CD4-positive, alpha-beta memory T cell (primary cell): ENCODE results near the gene G6PC2. TPM values are rescaled to one million over a fixed set of nuclear protein-coding genes. Genes with fewer than 3 reads are reported as not detected.
A peak's percentile ranks its signal among the peaks of the same experiment; 100 is the strongest.

Source experiments
- CTCF ChIA-PET: fragments of 350-600 bp; sonication (Branson Sonifier 250); formaldehyde crosslinking; loops from one replicate; lab custom pipeline; 2021; ENCODE audit warnings: inconsistent platforms; ENCODE audit not compliant: partially characterized antibody; lab: Charles Lee
- POLR2A ChIA-PET: fragments of 350-600 bp; sonication (Branson Sonifier 250); formaldehyde crosslinking; loops from one replicate; lab custom pipeline; 2021; ENCODE audit not compliant: partially characterized antibody; lab: Charles Lee
- DNase-seq, 5 donors: peaks; one replicate each; pipeline versions ENCODE4 v3.0.0 to v3.0.0-alpha.2; 2020 to 2022; ENCODE audit warnings: mixed read lengths in 1 of 5
- H3K27ac ChIP-seq: one replicate; pipeline ENCODE4 v1.7.0; 2013; ENCODE audit warnings: low read depth, low read length
- H3K27me3 ChIP-seq: 2 replicates; pipeline ENCODE4 v1.7.0; 2013; ENCODE audit warnings: mild to moderate bottlenecking, low read length, moderate library complexity; ENCODE audit not compliant: insufficient read depth
- H3K36me3 ChIP-seq: 2 replicates; pipeline ENCODE4 v1.7.0; 2013; ENCODE audit warnings: mild to moderate bottlenecking, low read length, moderate library complexity; ENCODE audit not compliant: insufficient read depth
- H3K4me1 ChIP-seq: 2 replicates; pipeline ENCODE4 v1.7.0; 2013; ENCODE audit warnings: mild to moderate bottlenecking, low read length, moderate library complexity; ENCODE audit not compliant: insufficient read depth
- H3K4me3 ChIP-seq, 2 donors: one replicate each; pipeline ENCODE4 v1.7.0; 2013; ENCODE audit warnings: low read length in 2 of 2, mild to moderate bottlenecking in 1 of 2
- H3K9me3 ChIP-seq, 2 donors: one replicate each; pipeline ENCODE4 v1.7.0; 2013; ENCODE audit warnings: low read length in 2 of 2, control low read depth in 1 of 2; ENCODE audit not compliant: control insufficient read depth in 1 of 2
- H3K27ac Mint-ChIP-seq, 7 donors: one replicate each; pipeline ENCODE4 v1.8.0; 2020 to 2021; ENCODE audit warnings: mixed read lengths in 7 of 7, mild to moderate bottlenecking in 6 of 7, inconsistent platforms in 3 of 7, moderate library complexity in 3 of 7
- H3K27me3 Mint-ChIP-seq, 2 donors: one replicate each; pipeline ENCODE4 v1.8.0; 2020 to 2021; ENCODE audit warnings: mixed read lengths in 2 of 2
- H3K36me3 Mint-ChIP-seq, 2 donors: one replicate each; pipeline ENCODE4 v1.8.0; 2020 to 2021; ENCODE audit warnings: mixed read lengths in 2 of 2, inconsistent platforms in 1 of 2, mild to moderate bottlenecking in 1 of 2
- H3K4me1 Mint-ChIP-seq, 4 donors: one replicate each; pipeline ENCODE4 v1.8.0; 2020 to 2021; ENCODE audit warnings: mixed read lengths in 4 of 4, mild to moderate bottlenecking in 1 of 4
- H3K4me3 Mint-ChIP-seq, 8 donors: one replicate each; pipeline ENCODE4 v1.8.0; 2020 to 2021; ENCODE audit warnings: mixed read lengths in 8 of 8, mild to moderate bottlenecking in 7 of 8, moderate library complexity in 6 of 8, inconsistent platforms in 3 of 8
- H3K9me3 Mint-ChIP-seq, 8 donors: one replicate each; pipeline ENCODE4 v1.8.0; 2020 to 2021; ENCODE audit warnings: mixed read lengths in 8 of 8, mild to moderate bottlenecking in 5 of 8, inconsistent platforms in 3 of 8, moderate library complexity in 1 of 8
- intact Hi-C: fragments of 100-400 bp; cut with micrococcal nuclease; formaldehyde crosslinking; loops from one replicate; pipeline ENCODE4 v1.15.1; 2023
- polyA plus RNA-seq, 2 donors: library from polyadenylated mRNA; unstranded; fragments of 300-500 nt; fragmentation: Illumina TruSeq; gene quantifications; one replicate each; pipeline ENCODE4 v1.2.3, GENCODE V29; 2021
- total RNA-seq, 2 experiments: library from RNA; stranded (reverse); gene quantifications; one replicate each; pipeline ENCODE4 v1.2.3, GENCODE V29; 2021

Gene G6PC2
- total and polyA plus RNA-seq, 4 experiments from 2014 or later = not detected

DNA sequence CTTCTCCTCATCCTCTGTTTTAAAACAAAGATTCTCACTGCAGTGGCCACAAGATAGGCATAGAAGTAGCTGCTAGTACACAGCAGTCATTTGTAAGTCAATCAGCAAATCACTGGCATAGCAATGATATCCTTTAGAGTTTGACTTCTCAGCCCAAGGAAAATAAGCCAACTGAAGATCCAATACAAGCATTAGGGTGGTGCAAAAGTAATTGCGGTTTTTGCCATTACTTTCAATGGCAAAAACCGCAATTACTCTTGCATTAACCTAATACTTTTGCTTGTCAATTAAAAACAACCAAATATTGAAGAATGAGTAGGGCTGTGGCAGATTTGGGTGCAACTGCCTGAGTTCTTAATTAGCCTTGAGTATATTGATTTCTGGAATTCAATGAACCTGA is 2.8 kb downstream of the G6PC2 start:
- H3K27ac ChIP-seq = no peak overlapping the region
- Mint-ChIP-seq H3K27me3 (peaks cover 11 to 23% of the 10 kb centered on the region in 2 donors), H3K27ac (no peak overlapping the region), H3K4me1 (no peaks in the 10 kb centered on the region), H3K9me3 (no peaks in the 10 kb centered on the region), H3K36me3 (no peaks in the 10 kb centered on the region), H3K4me3 (no peak overlapping the region)
- DNase-seq = no peak
- no peaks in the 10 kb centered on the region for H3K36me3 ChIP-seq
- ChIA-PET POLR2A (no interaction called here), CTCF (no interaction called here)
- intact Hi-C loops = no loop called here
- no peak overlapping the region for H3K4me3 ChIP-seq
- H3K4me1 ChIP-seq = no peaks in the 10 kb centered on the region
- no peaks in the 10 kb centered on the region for H3K27me3 ChIP-seq
- H3K9me3 ChIP-seq = no peaks in the 10 kb centered on the region

- Mint-ChIP-seq H3K27me3 (peaks cover 11 to 23% of the 10 kb centered on the region in 2 donors), H3K9me3 (no peaks in the 10 kb centered on the region), H3K4me3 (no peak overlapping the region), H3K4me1 (no peaks in the 10 kb centered on the region), H3K27ac (no peak overlapping the region), H3K36me3 (no peaks in the 10 kb centered on the region)
- CTCF ChIA-PET = no interaction called here
- intact Hi-C loops = no loop called here
- Histone ChIP-seq H3K4me1 (no peaks in the 10 kb centered on the region), H3K27ac (no peak overlapping the region), H3K36me3 (no peaks in the 10 kb centered on the region), H3K27me3 (no peaks in the 10 kb centered on the region), H3K9me3 (no peaks in the 10 kb centered on the region), H3K4me3 (no peak overlapping the region)
- POLR2A ChIA-PET = no interaction called here
- no peak for DNase-seq
Observed at GRCh38 chr2:168904358-168904757, 3.3 kb downstream of the G6PC2 start.

DNA sequence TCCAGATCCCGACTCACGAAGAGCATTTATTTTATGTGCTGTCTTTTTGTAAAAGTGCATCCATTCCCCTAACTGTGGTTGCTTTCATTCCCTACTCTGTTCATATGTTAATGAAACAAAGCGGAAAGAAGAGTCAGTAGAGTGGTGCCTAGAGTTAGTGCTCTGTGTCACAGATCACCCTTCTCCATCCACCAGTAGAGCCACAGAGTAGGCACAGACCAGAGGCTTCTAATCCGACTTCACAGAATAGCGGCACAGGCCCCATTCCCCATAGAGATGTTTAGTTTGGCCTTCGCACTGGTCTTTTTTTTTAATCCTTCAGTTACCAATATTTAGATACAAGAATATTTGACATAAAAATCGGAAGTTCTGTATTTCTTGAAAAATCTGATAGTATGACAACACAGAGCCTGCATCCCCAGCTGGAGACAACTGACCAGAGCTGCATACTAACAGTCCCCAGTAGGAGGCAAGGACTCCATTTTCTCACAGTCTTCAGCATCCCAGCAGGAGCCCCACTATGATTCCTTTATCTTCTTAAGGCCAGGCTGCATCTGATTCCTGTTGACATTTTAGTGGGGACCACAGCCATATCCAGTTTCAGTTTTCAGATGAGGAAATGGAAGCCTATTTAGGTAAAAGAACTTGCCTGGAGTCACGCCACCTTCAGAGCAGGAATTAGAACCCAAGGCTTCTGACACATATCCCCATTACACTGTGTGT is 7.0 kb downstream of the G6PC2 start:
- Histone ChIP-seq H3K36me3 (no peaks in the 10 kb centered on the region), H3K27ac (no peak overlapping the region), H3K4me1 (no peaks in the 10 kb centered on the region), H3K9me3 (no peaks in the 10 kb centered on the region), H3K27me3 (no peaks in the 10 kb centered on the region), H3K4me3 (no peak overlapping the region)
- H3K4me3 Mint-ChIP-seq = no peak overlapping the region
- no peaks in the 10 kb centered on the region for H3K9me3 Mint-ChIP-seq
- peaks cover 13 to 30% of the 10 kb centered on the region in 2 donors for H3K27me3 Mint-ChIP-seq
- H3K36me3 Mint-ChIP-seq = no peaks in the 10 kb centered on the region
- H3K4me1 Mint-ChIP-seq = peaks cover 0 to 4% (median 2%) of the 10 kb centered on the region in 4 donors
- H3K27ac Mint-ChIP-seq = no peak overlapping the region
- ChIA-PET POLR2A (no interaction called here), CTCF (interaction anchor here (2.0 kb wide), 1 partner anchor 13 kb away, joined by 6 read pairs; no protein-coding TSS in a partner anchor)
- intact Hi-C loops = no loop called here
- DNase-seq = no peak

DNA sequence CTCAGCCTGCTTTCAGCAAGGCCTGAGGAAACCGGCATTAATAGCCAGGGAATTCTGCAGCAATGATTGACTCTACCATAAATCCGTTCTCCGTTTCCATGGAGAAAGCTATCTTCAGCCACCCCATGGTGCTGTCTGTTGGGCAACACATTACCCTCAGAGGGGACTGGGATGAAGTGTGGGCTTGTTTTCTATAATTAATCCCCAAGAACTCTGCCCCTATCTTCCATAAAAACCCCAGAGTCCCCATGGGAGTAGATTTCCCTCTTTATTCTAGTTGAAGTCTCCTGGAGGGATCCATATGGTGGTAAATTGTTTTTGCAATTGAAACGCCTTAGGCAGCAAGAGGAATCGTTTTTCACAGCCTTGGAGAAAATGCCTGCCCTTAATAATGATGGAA is 9.2 kb downstream of the G6PC2 start:
- H3K9me3 Mint-ChIP-seq = peaks cover 0 to 5% (median 2%) of the 10 kb centered on the region in 8 donors
- ChIA-PET CTCF (interaction anchor here (1.0 to 2.0 kb wide), 3 partner anchors 10 to 773 kb away, joined by 3 to 6 read pairs (median 3); no protein-coding TSS in a partner anchor), POLR2A (no interaction called here)
- Histone ChIP-seq H3K27ac (no peak overlapping the region), H3K27me3 (no peaks in the 10 kb centered on the region), H3K4me1 (peaks cover under 1% of the 10 kb centered on the region), H3K4me3 (no peak overlapping the region), H3K9me3 (no peaks in the 10 kb centered on the region), H3K36me3 (no peaks in the 10 kb centered on the region)
- no peaks in the 10 kb centered on the region for H3K36me3 Mint-ChIP-seq
- H3K27ac Mint-ChIP-seq = no peak overlapping the region
- intact Hi-C loops = no loop called here
- no peak overlapping the region for H3K4me3 Mint-ChIP-seq
- H3K27me3 Mint-ChIP-seq = peaks cover 8 to 24% of the 10 kb centered on the region in 2 donors
- H3K4me1 Mint-ChIP-seq = peaks cover 0 to 4% (median 3%) of the 10 kb centered on the region in 4 donors
- no peak for DNase-seq

GRCh38 chr2:168912466-168912865 is 11.4 kb downstream of the G6PC2 start:
- Histone ChIP-seq H3K4me3 (no peak overlapping the region), H3K27me3 (no peaks in the 10 kb centered on the region), H3K27ac (no peak overlapping the region), H3K9me3 (peaks cover 0 to 4% of the 10 kb centered on the region in 2 donors), H3K4me1 (peaks cover 14% of the 10 kb centered on the region), H3K36me3 (no peaks in the 10 kb centered on the region)
- DNase-seq = no peak
- CTCF ChIA-PET = interaction anchor here (1.5 to 1.8 kb wide), 2 partner anchors 565 to 575 kb away, joined by 5 to 7 read pairs; no protein-coding TSS in a partner anchor
- POLR2A ChIA-PET = no interaction called here
- peak overlapping the region in 3 of 8 donors; percentile 46 to 57 (median 56) for H3K4me3 Mint-ChIP-seq
- peaks cover 8 to 19% of the 10 kb centered on the region in 2 donors for H3K27me3 Mint-ChIP-seq
- peaks cover 0 to 16% (median 8%) of the 10 kb centered on the region in 8 donors for H3K9me3 Mint-ChIP-seq
- no peak overlapping the region for H3K27ac Mint-ChIP-seq
- H3K36me3 Mint-ChIP-seq = no peaks in the 10 kb centered on the region
- peaks cover 2 to 12% (median 9%) of the 10 kb centered on the region in 4 donors for H3K4me1 Mint-ChIP-seq
- intact Hi-C loops = no loop called here

DNA sequence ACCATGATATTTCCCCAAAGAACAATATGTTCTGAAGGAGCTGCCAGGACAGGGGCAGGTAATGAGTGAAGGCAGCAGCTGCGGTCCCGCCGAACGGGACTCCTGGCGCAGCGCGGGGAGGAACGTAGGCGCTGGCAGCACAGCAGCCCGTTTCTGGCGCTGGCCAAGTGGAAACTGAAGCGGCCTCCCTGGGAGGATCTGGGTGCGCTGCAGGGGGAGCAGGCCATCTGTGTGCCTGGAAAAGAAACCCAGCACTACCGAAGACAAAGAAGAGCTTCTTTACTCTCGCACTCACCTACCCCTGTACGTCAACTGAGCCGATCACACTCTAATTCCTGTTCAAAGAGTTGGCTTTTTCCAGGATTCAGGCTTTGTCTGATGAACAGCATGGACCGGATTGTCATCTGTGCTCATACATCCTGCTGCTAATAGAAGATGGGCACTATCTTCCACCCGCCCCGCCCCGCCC is 11.8 kb downstream of the G6PC2 start:
- CTCF ChIA-PET = interaction anchor here (0.7 to 1.8 kb wide), 3 partner anchors 566 to 727 kb away, joined by 3 to 7 read pairs (median 5); no protein-coding TSS in a partner anchor
- Histone ChIP-seq H3K4me3 (no peak overlapping the region), H3K27me3 (no peaks in the 10 kb centered on the region), H3K9me3 (peaks cover 0 to 4% of the 10 kb centered on the region in 2 donors), H3K27ac (no peak overlapping the region), H3K36me3 (no peaks in the 10 kb centered on the region), H3K4me1 (peaks cover 14% of the 10 kb centered on the region)
- POLR2A ChIA-PET = no interaction called here
- no peak for DNase-seq
- H3K9me3 Mint-ChIP-seq = peaks cover 0 to 16% (median 8%) of the 10 kb centered on the region in 8 donors
- H3K4me1 Mint-ChIP-seq = peaks cover 2 to 12% (median 9%) of the 10 kb centered on the region in 4 donors
- no peak overlapping the region for H3K27ac Mint-ChIP-seq
- peak overlapping the region in 4 of 8 donors; percentile 13 to 57 (median 51) for H3K4me3 Mint-ChIP-seq
- H3K27me3 Mint-ChIP-seq = peaks cover 7 to 15% of the 10 kb centered on the region in 2 donors
- intact Hi-C loops = no loop called here
- H3K36me3 Mint-ChIP-seq = no peaks in the 10 kb centered on the region

DNA sequence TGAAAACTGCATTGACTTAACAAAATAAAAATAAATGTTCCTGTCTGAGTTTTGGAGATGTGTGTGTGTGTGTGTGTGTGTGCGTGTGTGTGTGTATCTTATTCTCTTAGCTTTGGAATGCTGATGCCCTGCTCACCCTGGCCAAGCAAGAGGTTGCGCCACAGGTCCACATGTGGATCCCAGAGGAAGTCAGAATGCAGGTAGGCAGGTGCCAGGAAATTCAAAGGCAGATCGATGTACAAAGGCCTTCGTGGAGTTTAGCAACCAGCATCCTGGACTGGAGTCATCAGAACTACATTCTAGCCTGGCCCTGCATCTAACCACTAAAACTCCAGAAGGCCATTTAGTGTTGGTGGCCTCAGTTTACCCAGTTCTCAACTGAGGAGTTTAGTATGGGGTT is 12.4 kb downstream of the G6PC2 start:
- Histone ChIP-seq H3K27me3 (no peaks in the 10 kb centered on the region), H3K4me1 (peaks cover 14% of the 10 kb centered on the region), H3K9me3 (peaks cover 0 to 4% of the 10 kb centered on the region in 2 donors), H3K27ac (no peak overlapping the region), H3K36me3 (no peaks in the 10 kb centered on the region), H3K4me3 (no peak overlapping the region)
- Mint-ChIP-seq H3K4me1 (peaks cover 2 to 12% (median 9%) of the 10 kb centered on the region in 4 donors), H3K27ac (no peak overlapping the region), H3K4me3 (peak overlapping the region in 1 of 8 donors; percentile 35), H3K36me3 (no peaks in the 10 kb centered on the region), H3K9me3 (peaks cover 0 to 16% (median 8%) of the 10 kb centered on the region in 8 donors), H3K27me3 (peaks cover 5 to 15% of the 10 kb centered on the region in 2 donors)
- POLR2A ChIA-PET = no interaction called here
- no peak for DNase-seq
- CTCF ChIA-PET = interaction anchor here (0.7 to 1.8 kb wide), 4 partner anchors 566 to 780 kb away, joined by 3 to 7 read pairs (median 4); no protein-coding TSS in a partner anchor
- intact Hi-C loops = no loop called here
